ENCODE data around the gene RSBN1. TPM values are rescaled to one million over a fixed set of nuclear protein-coding genes. Genes with fewer than 3 reads are reported as not detected.

RSBN1 gene
- total RNA-seq, 1 donor from 2014 or later = 14.1 TPM

DNA sequence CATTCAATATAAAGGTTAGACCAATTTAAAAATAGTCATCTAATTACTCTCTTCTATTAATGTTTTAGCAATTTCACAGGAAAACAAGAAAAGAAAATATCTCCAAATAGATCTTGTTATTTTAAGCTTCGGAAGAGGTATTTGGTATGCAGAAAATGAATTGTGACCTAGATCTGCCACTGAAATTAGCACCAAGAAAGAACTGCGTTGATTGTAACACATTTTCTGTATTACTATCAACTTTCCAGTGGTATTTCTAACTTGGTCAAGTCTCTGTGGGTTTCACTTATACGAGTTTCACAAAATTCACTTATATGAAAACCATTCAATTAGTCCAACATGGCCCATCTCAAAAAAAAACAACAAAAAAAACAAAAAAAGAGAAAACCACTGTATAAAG is 11.8 kb downstream of the RSBN1 start:
- Histone ChIP-seq H3K9ac (ENCODE audit: low read depth in 1 of 3, low read length in 3 of 3) (peak overlapping the region in 1 of 3 donors; percentile 15), H3K4me3 (ENCODE audit: low read length in 3 of 3) (no peak overlapping the region), H3K4me1 (ENCODE audit: control insufficient read depth in 3 of 3, insufficient read depth in 3 of 3, low read length in 3 of 3) (peaks cover 0 to 14% (median 8%) of the 10 kb centered on the region in 3 donors), H3K36me3 (ENCODE audit: control insufficient read depth in 3 of 3, insufficient read depth in 3 of 3, low read length in 3 of 3) (peaks cover 0 to 13% (median 7%) of the 10 kb centered on the region in 3 donors), H3K27ac (ENCODE audit: low read depth, low read length) (no peak overlapping the region), H3K27me3 (ENCODE audit: control insufficient read depth in 3 of 3, insufficient read depth in 3 of 3, low read length in 3 of 3) (no peaks in the 10 kb centered on the region), H3K9me3 (ENCODE audit: control insufficient read depth in 3 of 3, low read length in 3 of 3) (no peaks in the 10 kb centered on the region)

DNA sequence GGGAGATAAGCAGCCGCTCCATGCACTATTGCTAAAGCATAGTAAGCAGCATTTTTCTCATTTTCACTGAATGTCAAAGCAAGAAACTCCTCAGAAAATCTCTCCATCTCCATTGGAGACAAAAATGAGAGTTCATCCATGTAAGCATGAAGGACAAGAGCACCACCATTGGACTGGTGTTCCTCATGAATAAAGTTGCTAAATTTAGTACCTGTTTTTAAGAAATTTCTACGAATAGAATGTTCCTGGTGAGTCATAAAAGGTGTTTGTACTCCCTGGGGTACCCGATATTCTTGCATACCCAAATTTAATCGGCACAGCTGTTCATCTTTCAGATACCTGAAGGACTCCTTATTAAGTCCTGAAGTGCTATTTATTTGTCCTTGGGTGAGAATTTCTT is 14.8 kb downstream of the RSBN1 start:
- Histone ChIP-seq H3K9me3 (ENCODE audit: control insufficient read depth in 3 of 3, low read length in 3 of 3) (no peaks in the 10 kb centered on the region), H3K27me3 (ENCODE audit: control insufficient read depth in 3 of 3, insufficient read depth in 3 of 3, low read length in 3 of 3) (no peaks in the 10 kb centered on the region), H3K9ac (ENCODE audit: low read depth in 1 of 3, low read length in 3 of 3) (no peak overlapping the region), H3K27ac (ENCODE audit: low read depth, low read length) (no peak overlapping the region), H3K36me3 (ENCODE audit: control insufficient read depth in 3 of 3, insufficient read depth in 3 of 3, low read length in 3 of 3) (peaks cover 0 to 14% (median 13%) of the 10 kb centered on the region in 3 donors), H3K4me1 (ENCODE audit: control insufficient read depth in 3 of 3, insufficient read depth in 3 of 3, low read length in 3 of 3) (peaks cover 0 to 11% (median 8%) of the 10 kb centered on the region in 3 donors), H3K4me3 (ENCODE audit: low read length in 3 of 3) (no peak overlapping the region)

DNA sequence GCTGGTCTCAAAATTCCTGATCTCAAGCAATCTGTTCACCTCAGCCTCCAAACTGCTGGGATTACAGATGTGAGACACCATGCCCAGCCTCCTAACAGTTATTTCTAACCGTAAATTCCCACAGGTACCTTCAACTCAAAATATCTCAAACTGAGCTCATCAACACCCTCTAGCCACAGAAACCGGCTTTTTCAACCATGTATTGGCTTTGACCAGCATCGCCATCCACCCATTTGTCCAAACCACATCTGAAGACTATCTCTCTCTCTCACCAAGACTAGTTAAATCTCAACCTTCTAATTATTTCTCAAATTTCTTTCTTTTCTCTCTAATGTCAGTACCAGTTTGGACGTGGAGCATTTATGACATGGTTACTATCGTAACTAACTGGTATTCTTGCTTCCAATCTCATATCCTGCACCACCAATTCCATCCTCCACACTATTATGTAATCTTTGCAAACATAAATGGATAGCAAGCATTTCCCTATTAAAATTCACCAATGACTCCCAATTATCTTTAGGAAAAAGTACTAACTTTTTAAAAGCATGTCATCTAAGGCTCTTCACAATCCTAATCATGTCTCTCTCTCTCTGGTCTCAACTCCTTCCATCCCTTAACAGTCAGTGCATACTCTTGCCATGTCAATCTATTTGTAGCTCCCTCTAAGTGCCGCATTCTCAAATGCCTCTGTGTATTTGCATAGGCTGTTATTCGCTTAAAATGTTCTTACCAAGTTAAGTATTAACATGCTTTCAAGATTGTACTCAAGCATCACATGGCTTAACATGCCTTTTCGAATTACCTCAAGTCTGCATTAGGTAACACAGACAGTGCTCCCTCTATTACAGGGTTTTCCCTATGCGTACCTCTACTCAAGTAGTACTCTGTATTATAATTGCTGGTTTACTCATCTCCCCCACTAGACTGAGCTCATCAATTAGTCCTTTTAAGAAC is 18.1 kb downstream of the RSBN1 start:
- Histone ChIP-seq H3K27me3 (ENCODE audit: control insufficient read depth in 3 of 3, insufficient read depth in 3 of 3, low read length in 3 of 3) (no peaks in the 10 kb centered on the region), H3K36me3 (ENCODE audit: control insufficient read depth in 3 of 3, insufficient read depth in 3 of 3, low read length in 3 of 3) (peaks cover 0 to 14% (median 13%) of the 10 kb centered on the region in 3 donors), H3K9me3 (ENCODE audit: control insufficient read depth in 3 of 3, low read length in 3 of 3) (no peaks in the 10 kb centered on the region), H3K27ac (ENCODE audit: low read depth, low read length) (no peak overlapping the region), H3K4me3 (ENCODE audit: low read length in 3 of 3) (no peak overlapping the region), H3K4me1 (ENCODE audit: control insufficient read depth in 3 of 3, insufficient read depth in 3 of 3, low read length in 3 of 3) (peaks cover 0 to 7% (median 6%) of the 10 kb centered on the region in 3 donors), H3K9ac (ENCODE audit: low read depth in 1 of 3, low read length in 3 of 3) (no peak overlapping the region)

DNA sequence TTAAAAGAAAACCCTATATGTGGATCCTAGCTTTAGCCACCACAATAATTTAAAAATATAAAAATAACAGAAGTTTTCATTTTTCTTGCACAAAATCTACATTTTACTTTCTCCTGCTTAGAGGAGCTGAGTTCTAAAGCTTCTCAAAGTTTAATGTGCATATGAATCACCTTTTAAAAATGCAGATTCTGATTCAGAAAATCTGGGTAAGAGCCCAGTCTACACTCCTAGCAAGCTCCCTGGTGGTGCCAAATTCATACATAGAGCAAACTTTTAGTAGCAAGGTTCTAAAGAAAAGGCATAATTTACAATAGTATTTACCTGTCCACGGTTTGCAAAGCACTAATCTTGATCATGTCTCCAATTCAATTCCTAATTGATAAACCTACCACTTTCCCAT is 19.3 kb downstream of the RSBN1 start:
- Histone ChIP-seq H3K4me1 (ENCODE audit: control insufficient read depth in 3 of 3, insufficient read depth in 3 of 3, low read length in 3 of 3) (peaks cover 2 to 4% (median 3%) of the 10 kb centered on the region in 3 donors), H3K27ac (ENCODE audit: low read depth, low read length) (no peak overlapping the region), H3K9ac (ENCODE audit: low read depth in 1 of 3, low read length in 3 of 3) (no peak overlapping the region), H3K9me3 (ENCODE audit: control insufficient read depth in 3 of 3, low read length in 3 of 3) (no peaks in the 10 kb centered on the region), H3K36me3 (ENCODE audit: control insufficient read depth in 3 of 3, insufficient read depth in 3 of 3, low read length in 3 of 3) (peaks cover 0 to 14% (median 13%) of the 10 kb centered on the region in 3 donors), H3K27me3 (ENCODE audit: control insufficient read depth in 3 of 3, insufficient read depth in 3 of 3, low read length in 3 of 3) (no peaks in the 10 kb centered on the region), H3K4me3 (ENCODE audit: low read length in 3 of 3) (no peak overlapping the region)

DNA sequence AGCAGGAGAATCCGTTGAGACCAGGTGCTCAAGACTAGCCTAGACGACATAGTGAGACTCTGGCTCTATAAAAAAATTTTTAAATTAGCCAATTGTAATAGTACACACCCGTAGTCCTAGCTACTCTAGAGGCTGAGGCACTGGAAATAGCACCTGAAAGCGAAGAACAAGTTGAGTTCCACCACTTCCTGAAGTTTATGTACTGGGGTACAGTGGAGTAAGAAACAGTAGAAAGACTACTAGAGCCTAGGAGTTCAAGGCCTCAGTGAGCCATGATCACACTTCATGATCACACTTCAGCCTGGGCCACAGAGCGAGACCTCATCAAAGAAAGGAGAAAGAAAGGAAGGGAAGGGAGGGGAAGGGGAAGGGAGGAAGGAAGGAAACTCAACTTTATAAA is 19.8 kb downstream of the RSBN1 start:
- no peak overlapping the region for H3K9ac ChIP-seq (ENCODE audit: low read depth in 1 of 3, low read length in 3 of 3)
- H3K27ac ChIP-seq (ENCODE audit: low read depth, low read length) = no peak overlapping the region
- no peaks in the 10 kb centered on the region for H3K9me3 ChIP-seq (ENCODE audit: control insufficient read depth in 3 of 3, low read length in 3 of 3)
- H3K36me3 ChIP-seq (ENCODE audit: control insufficient read depth in 3 of 3, insufficient read depth in 3 of 3, low read length in 3 of 3) = peaks cover 0 to 11% (median 11%) of the 10 kb centered on the region in 3 donors
- H3K4me3 ChIP-seq (ENCODE audit: low read length in 3 of 3) = no peak overlapping the region
- no peaks in the 10 kb centered on the region for H3K27me3 ChIP-seq (ENCODE audit: control insufficient read depth in 3 of 3, insufficient read depth in 3 of 3, low read length in 3 of 3)
- H3K4me1 ChIP-seq (ENCODE audit: control insufficient read depth in 3 of 3, insufficient read depth in 3 of 3, low read length in 3 of 3) = peaks cover 0 to 2% (median 2%) of the 10 kb centered on the region in 3 donors

DNA sequence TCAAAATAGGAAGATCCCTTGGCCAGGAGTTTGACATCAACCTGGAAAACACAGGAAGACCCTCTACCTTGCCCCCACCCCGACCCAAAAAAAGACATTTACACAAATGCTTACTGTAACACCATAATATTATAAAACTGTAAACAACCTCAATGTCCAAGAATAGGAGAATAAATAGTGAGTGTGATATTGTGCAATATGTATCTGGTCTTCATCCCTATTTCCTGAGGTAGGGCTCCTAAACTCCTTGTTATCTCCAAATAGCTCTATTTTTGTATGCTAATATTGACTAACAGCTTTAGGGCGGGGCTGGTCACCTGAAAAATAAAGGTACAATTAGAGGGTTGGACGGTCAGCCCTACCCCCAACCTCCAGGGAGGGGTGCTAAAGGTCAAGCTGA is 23.5 kb downstream of the RSBN1 start:
- H3K27ac ChIP-seq (ENCODE audit: low read depth, low read length) = no peak overlapping the region
- H3K36me3 ChIP-seq (ENCODE audit: control insufficient read depth in 3 of 3, insufficient read depth in 3 of 3, low read length in 3 of 3) = no peaks in the 10 kb centered on the region
- H3K4me1 ChIP-seq (ENCODE audit: control insufficient read depth in 3 of 3, insufficient read depth in 3 of 3, low read length in 3 of 3) = peaks cover 15 to 22% (median 18%) of the 10 kb centered on the region in 3 donors
- no peak overlapping the region for H3K9ac ChIP-seq (ENCODE audit: low read depth in 1 of 3, low read length in 3 of 3)
- H3K27me3 ChIP-seq (ENCODE audit: control insufficient read depth in 3 of 3, insufficient read depth in 3 of 3, low read length in 3 of 3) = no peaks in the 10 kb centered on the region
- H3K4me3 ChIP-seq (ENCODE audit: low read length in 3 of 3) = no peak overlapping the region
- H3K9me3 ChIP-seq (ENCODE audit: control insufficient read depth in 3 of 3, low read length in 3 of 3) = no peaks in the 10 kb centered on the region

DNA sequence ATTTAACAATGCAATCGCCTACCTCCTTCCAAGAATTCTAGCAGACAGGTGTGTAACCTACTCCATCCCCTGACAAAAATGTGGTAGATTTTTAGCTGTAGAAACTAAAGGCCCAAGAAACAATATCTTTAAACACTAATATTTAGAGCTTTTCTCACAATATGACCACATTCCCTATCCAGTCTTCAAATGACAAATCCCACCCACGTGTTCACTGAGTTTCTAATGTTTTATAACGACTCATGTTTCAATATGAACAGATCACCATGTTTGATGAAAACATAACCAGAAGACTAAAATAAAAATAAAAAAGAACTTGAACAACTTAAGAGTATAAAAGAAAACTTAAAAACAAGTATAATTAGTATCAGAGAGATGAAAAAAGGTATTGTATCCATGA is 24.6 kb downstream of the RSBN1 start:
- Histone ChIP-seq H3K27me3 (ENCODE audit: control insufficient read depth in 3 of 3, insufficient read depth in 3 of 3, low read length in 3 of 3) (no peaks in the 10 kb centered on the region), H3K9me3 (ENCODE audit: control insufficient read depth in 3 of 3, low read length in 3 of 3) (no peaks in the 10 kb centered on the region), H3K27ac (ENCODE audit: low read depth, low read length) (no peak overlapping the region), H3K36me3 (ENCODE audit: control insufficient read depth in 3 of 3, insufficient read depth in 3 of 3, low read length in 3 of 3) (no peaks in the 10 kb centered on the region), H3K9ac (ENCODE audit: low read depth in 1 of 3, low read length in 3 of 3) (no peak overlapping the region), H3K4me3 (ENCODE audit: low read length in 3 of 3) (no peak overlapping the region), H3K4me1 (ENCODE audit: control insufficient read depth in 3 of 3, insufficient read depth in 3 of 3, low read length in 3 of 3) (peaks cover 22 to 29% (median 27%) of the 10 kb centered on the region in 3 donors)

DNA sequence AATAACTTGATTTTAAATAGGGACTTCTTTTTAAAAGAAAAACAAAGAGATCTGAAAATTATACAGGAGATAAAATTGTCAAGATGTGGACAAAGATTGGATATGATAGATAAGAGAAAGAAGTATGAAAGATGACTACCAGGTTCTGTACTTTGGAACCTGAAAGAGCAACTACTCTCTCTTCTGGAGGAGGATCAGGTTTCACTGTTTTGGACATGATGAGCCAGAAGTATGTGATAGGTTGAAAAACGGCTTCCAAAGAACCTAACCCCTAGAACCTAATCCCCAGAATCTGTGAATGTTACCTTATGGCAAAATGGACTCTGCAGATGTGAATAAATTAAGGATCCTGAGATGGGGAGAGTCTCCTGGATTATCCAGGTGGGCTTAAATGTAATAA is 26.2 kb downstream of the RSBN1 start:
- H3K9me3 ChIP-seq (ENCODE audit: control insufficient read depth in 3 of 3, low read length in 3 of 3) = no peaks in the 10 kb centered on the region
- no peaks in the 10 kb centered on the region for H3K36me3 ChIP-seq (ENCODE audit: control insufficient read depth in 3 of 3, insufficient read depth in 3 of 3, low read length in 3 of 3)
- no peaks in the 10 kb centered on the region for H3K27me3 ChIP-seq (ENCODE audit: control insufficient read depth in 3 of 3, insufficient read depth in 3 of 3, low read length in 3 of 3)
- peak overlapping the region; percentile 28 for H3K27ac ChIP-seq (ENCODE audit: low read depth, low read length)
- H3K4me1 ChIP-seq (ENCODE audit: control insufficient read depth in 3 of 3, insufficient read depth in 3 of 3, low read length in 3 of 3) = peaks cover 31 to 44% (median 34%) of the 10 kb centered on the region in 3 donors
- no peak overlapping the region for H3K4me3 ChIP-seq (ENCODE audit: low read length in 3 of 3)
- H3K9ac ChIP-seq (ENCODE audit: low read depth in 1 of 3, low read length in 3 of 3) = no peak overlapping the region

DNA sequence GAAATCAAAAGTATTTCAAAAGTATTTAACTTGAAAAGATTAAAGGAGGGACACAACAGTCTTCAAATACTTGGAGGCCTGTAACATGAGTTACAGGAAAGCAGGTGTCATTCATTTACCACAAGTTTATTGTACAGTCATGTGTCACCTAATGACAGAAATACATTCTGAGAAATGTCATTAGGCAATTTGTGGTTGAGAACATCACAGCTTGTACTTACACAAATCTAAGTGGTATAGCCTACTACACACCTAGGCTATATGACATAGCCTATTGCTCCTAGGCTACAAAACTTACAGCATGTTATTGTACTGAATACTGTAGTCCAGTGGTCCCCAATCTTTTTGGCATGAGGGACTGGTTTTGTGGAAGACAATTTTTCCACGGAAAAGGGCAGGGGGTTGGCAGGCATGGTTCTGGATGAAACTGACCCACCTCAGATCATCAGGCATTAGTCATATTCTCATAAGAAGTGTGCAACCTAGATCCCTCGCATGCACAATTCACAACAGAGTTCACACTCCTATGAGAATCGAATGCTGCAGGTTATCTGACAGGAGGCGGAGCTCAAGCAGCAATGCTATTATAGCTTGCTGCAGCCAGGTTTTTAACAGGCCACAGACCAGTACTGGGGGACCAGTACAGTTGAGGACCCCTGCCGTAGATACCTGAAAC is 28.0 kb downstream of the RSBN1 start:
- Histone ChIP-seq H3K4me3 (ENCODE audit: low read length in 3 of 3) (peak overlapping the region in 1 of 3 donors; percentile 11), H3K36me3 (ENCODE audit: control insufficient read depth in 3 of 3, insufficient read depth in 3 of 3, low read length in 3 of 3) (no peaks in the 10 kb centered on the region), H3K4me1 (ENCODE audit: control insufficient read depth in 3 of 3, insufficient read depth in 3 of 3, low read length in 3 of 3) (peaks cover 31 to 44% (median 37%) of the 10 kb centered on the region in 3 donors), H3K27ac (ENCODE audit: low read depth, low read length) (peak overlapping the region; percentile 63), H3K9me3 (ENCODE audit: control insufficient read depth in 3 of 3, low read length in 3 of 3) (no peaks in the 10 kb centered on the region), H3K27me3 (ENCODE audit: control insufficient read depth in 3 of 3, insufficient read depth in 3 of 3, low read length in 3 of 3) (no peaks in the 10 kb centered on the region), H3K9ac (ENCODE audit: low read depth in 1 of 3, low read length in 3 of 3) (no peak overlapping the region)
